Activated CD8-positive, alpha-beta memory T cell treated with anti-CD3 and anti-CD28 coated beads for 24 hours (primary cell): Measurements from ENCODE around the gene KCNQ1.

Experiments
- DNase-seq: peaks from one replicate; pipeline ENCODE4 v3.0.0-alpha.2; 2020

KCNQ1 gene

GRCh38 chr11:2570841-2571597, 126.2 kb downstream of the KCNQ1 start:
- DNase-seq = no peak

GRCh38 chr11:2571598-2572281, 126.9 kb downstream of the KCNQ1 start:
- no peak for DNase-seq

- DNase-seq = no peak
These were observed 127.9 kb downstream of the KCNQ1 start for GRCh38 chr11:2572491-2573239.

- DNase-seq = no peak
These were observed 128.6 kb downstream of the KCNQ1 start for GRCh38 chr11:2573240-2574042.

GRCh38 chr11:2574043-2574552, 129.3 kb downstream of the KCNQ1 start:
- no peak for DNase-seq

- no peak for DNase-seq
These were observed 130.0 kb downstream of the KCNQ1 start for GRCh38 chr11:2574553-2575535.

- DNase-seq = no peak
These were observed 130.8 kb downstream of the KCNQ1 start for GRCh38 chr11:2575591-2576051.

GRCh38 chr11:2576111-2576510, 131.3 kb downstream of the KCNQ1 start:
- no peak for DNase-seq

GRCh38 chr11:2576549-2576948, 131.7 kb downstream of the KCNQ1 start:
- DNase-seq = no peak

GRCh38 chr11:2577031-2577990, 132.5 kb downstream of the KCNQ1 start:
- DNase-seq = no peak

- no peak for DNase-seq
These were observed 133.5 kb downstream of the KCNQ1 start for GRCh38 chr11:2577991-2578928.

GRCh38 chr11:2578929-2579270, 134.1 kb downstream of the KCNQ1 start:
- DNase-seq = no peak

- no peak for DNase-seq
These were observed 134.7 kb downstream of the KCNQ1 start for GRCh38 chr11:2579315-2580060.

GRCh38 chr11:2580061-2580421, 135.2 kb downstream of the KCNQ1 start:
- DNase-seq = no peak

GRCh38 chr11:2580571-2581001, 135.8 kb downstream of the KCNQ1 start:
- peak; percentile 48 for DNase-seq

GRCh38 chr11:2581151-2581930, 136.5 kb downstream of the KCNQ1 start:
- peak; percentile 26 for DNase-seq

- no peak for DNase-seq
These were observed 137.1 kb downstream of the KCNQ1 start for GRCh38 chr11:2581931-2582350.
